ENCODE results near the gene TAF1C.
"Not testable (repeated sequence)": the region's sequence is repeated elsewhere in the genome, so short reads cannot be mapped to it uniquely, and the experiment has no call there.

The TAF1C gene

GRCh38 chr16:84186685-84187437 lies at the start of gene TAF1C:
TSS of gene TAF1C (minus strand) at chr16:84187057. CDS start at chr16:84184988, 2,069 bp downstream.
- peak; percentile 98 for DNase-seq

- no peak for DNase-seq
These were observed 47.7 kb upstream of the TAF1C start for GRCh38 chr16:84234321-84235241.

DNA sequence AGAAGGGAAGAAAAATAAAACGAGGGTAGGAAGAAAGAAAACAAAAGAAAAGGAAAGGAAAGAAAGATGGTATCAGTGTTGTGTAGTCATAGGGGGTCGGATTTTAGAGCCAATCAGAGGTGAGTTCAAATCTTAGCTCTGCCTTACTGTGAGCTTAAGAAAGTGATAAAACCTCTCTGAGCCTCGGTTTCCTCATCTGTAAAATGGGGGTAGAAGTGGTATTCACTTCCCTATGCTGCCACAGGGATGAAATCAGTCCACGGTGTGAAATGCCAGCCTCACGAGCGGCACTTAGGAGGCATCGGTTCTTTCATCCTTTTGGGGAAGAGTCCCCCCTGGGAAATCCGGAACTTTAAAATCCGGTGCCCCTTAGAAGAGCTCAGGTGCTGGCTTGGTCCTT lies 46.9 kb upstream of the TAF1C start:
- DNase-seq = no peak

- DNase-seq = no peak
These were observed 46.1 kb upstream of the TAF1C start for GRCh38 chr16:84232969-84233368.

- no peak for DNase-seq
These were observed 45.2 kb upstream of the TAF1C start for GRCh38 chr16:84232060-84232459.

- DNase-seq = no peak
These were observed 42.6 kb upstream of the TAF1C start for GRCh38 chr16:84229471-84229870.

- DNase-seq = peak; percentile 53
These were observed 41.5 kb upstream of the TAF1C start for GRCh38 chr16:84228256-84228838.

DNA sequence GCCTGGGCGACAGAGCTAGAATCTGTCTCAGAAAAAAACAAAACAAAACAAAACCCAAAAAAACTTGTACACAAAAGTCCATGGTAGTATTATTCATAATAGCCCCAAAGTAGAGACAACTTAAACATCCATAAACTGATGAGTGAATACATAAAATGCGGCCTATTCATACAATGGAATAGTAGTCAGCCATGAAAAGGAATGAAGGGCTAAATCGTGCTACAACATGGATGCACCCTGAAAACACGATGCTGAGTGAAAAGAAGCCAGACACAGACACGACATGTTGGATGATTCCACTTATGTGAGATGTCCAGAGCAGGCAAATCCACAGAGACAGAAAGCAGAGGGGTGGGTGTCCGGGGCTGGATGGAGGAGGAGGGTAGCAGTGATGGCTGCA lies 40.7 kb upstream of the TAF1C start:
- no peak for DNase-seq

GRCh38 chr16:84226026-84226425 lies 39.2 kb upstream of the TAF1C start:
- DNase-seq = no peak

DNA sequence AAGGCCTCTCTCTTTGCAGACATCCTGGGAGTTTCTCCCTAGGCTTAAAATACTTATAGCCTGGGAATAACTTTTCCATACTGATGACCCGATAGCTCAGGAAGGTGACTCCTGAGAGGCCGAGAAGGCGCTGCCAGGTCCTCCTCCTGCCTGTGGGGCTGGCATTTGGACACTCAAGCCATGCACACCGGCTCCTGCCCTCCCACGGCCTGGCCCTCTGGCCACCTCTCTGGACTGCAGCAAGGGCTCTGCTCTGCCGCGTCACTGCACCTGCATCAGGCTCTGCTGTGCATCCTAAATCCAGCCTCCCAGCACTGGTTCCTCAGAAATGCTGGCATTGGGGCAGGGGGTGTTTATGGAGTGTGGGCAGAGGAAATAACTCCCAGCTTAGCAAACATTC lies 38.7 kb upstream of the TAF1C start:
- DNase-seq = no peak

GRCh38 chr16:84225126-84225525 lies 38.3 kb upstream of the TAF1C start:
- DNase-seq = no peak

DNA sequence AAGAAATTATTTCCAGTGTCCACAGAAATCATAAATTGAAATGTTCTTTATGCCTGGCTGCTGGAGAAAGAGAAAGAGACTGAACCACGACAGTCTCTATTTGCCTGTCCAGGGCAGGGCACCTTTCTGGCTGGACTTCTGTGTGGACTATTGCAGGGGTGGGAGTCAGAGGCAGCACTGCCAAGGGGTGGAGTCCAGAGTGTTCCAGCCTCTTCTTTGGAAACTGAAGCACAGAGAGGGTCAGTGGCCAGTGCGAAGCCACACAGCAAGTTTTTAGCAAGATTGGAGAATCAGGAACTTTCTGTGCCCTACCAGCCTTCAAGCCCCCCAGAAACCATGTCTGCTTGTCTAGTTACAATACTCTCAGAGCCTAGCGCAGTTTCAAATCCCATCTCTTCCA lies 37.7 kb upstream of the TAF1C start:
- no peak for DNase-seq

- DNase-seq = no peak
These were observed 36.6 kb upstream of the TAF1C start for GRCh38 chr16:84223456-84223855.

DNA sequence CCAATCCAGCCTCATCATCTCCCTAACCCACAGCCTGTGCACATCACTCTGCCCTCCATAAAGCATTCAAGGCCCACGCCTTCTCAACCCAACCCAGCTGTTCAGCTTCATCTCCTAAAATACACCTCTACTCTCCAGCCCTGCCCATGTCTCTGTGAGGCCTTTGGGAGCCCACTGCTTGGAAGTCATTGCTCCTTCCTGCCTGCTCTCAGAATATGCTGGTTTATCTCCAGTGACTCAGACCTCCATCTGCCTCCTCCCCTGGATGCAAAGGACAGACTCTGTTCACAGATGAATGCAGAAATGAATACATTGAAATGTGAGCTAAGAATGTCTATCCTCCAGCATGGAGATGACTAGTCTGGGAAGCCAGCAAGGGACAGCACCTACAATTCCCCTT lies 34.0 kb upstream of the TAF1C start:
- DNase-seq = no peak

DNA sequence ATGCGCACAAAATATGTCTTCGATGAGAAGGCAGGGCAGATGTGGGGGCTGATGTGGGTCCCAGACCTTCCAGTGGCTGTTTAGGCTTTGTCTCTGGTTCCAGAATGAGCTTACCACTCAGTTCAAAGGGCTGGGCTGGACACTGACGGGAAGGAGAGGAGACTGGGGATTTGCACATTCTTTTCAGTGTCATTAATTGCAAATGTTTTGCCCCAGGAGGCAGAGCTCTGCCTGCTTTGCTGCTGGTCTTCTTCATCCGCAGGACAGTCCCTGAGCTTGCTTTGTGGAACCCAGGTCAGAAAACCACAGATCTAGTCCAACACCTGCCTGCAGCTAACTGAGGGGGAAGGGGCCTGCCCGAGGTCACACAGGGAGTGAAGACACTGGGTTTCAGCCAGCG lies 32.1 kb upstream of the TAF1C start:
- no peak for DNase-seq

DNA sequence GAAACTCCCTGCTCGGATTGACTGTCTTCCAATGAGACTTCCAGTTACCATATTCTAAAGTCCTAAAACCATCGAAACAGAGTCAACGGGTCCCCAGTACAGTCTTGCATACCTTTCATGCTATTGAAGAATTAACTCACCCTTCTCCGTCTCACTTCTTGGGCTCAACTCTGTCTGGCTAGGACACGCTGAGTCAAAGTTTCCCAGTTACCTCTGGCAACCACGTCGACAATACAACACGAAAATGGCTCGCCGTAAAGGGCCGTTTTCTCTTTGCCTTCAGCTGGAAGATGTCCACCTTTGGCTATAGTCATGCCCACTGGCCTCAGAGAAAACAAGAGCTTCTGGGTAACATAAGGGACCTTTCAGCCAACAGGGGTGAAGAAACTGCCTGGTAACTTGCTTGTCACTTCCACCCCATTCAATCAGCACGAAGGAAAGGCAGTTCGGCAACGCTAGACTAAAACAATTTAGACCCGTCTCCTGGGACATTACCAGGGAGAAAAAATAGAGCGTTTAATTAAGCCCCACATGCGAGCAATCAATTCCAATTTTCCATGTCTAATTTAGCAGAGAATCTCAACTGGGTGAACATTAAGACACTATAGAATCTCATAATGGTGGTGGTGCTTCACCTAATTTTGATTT lies 31.4 kb upstream of the TAF1C start:
- no peak for DNase-seq

- not testable (repeated sequence) for DNase-seq
These were observed 29.3 kb upstream of the TAF1C start for GRCh38 chr16:84216144-84216543.

GRCh38 chr16:84215531-84215930 lies 28.7 kb upstream of the TAF1C start:
- no peak for DNase-seq

DNA sequence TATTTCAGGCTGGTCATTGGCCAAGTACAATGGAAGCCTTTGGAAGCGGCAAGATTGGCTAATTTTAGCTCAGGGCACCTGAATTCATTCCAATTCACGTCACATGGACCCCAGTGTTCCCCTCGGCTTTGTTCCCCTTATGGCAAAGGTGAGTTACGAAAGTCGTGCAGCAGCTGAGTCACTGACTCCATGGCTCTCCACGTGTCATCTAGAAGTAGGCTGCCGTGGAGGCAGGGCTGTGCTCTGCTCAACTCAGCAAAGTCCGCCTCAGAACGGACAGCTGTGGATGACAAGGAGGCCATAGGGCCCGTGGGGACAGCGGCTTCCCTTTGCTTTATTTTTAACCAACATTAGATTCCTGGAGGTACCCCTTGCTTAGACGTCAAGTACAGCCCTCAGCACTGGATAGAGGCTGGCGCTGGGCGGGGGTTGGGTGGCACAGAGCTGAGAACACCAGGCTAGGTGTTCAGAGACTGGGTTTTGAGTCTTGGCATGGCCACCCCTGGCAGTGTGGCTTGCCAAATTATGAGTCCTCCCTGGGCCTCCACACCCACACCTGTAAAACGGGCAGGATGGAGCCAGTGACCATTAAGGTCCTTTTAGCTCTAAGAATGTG lies 27.7 kb upstream of the TAF1C start:
- no peak for DNase-seq

DNA sequence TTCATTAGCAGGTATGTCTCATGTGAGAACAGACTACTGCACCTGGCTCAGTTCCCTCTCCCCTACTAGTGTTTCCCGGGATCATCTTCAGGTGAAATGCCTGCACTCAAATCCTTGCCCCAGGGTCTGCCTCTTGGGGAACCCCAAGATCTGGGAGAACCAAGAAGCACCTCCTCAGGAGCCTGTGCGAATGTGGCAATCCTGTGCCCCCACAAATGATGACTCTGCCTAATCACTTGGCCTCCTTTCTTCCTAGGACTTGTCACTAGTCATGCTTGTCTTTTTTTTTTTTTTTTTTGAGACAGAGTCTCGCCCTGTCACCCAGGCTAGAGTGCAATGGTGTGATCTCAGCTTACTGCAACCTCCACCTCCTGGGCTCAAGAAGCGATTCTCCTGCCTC lies 25.8 kb upstream of the TAF1C start:
- no peak for DNase-seq

DNA sequence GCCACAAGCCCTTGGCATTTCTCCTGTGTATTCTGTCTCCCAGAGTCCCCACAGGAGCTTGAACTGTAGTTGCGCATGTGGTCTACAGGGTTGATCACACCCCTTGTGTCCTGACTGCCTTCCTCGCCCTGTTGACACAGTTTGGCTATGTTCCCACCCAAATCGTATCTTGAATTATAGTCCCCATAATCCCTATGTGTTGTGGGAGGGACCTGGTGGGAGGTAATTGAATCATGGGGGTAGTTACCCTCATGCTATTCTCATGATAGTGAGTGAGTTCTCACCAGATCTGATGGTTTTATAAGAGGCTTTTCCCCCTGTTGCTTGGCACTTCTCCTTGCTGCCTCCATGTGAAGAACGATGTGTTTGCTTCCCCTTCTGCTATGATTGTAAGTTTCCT lies 25.3 kb upstream of the TAF1C start:
- no peak for DNase-seq

DNA sequence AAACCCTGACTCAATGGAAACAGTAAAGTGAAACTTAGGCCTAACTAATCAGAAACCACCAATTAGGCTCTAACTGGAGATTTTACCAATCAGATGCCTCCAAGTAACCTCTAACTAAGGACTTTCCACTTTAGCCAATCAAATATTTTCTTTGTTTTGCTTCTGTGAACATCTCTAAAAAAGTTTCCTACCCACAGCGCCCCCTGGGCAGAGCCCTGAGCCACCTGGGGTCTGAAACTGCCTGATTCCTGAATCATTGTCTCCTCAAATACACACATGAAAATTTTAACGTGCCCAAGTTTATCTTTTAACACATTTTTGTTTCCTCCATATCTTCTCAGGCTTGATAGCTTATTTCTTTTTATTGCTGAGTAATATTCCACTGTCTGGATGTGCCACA lies 23.1 kb upstream of the TAF1C start:
- no peak for DNase-seq

GRCh38 chr16:84207879-84208278 lies 21.0 kb upstream of the TAF1C start:
- no peak for DNase-seq

Data from OCI-M1 (cell line).